Lung (tissue), 12 donors: Measurements from ENCODE around the gene LSR. TPM values are rescaled to one million over a fixed set of nuclear protein-coding genes. Genes with fewer than 3 reads are reported as not detected.

Experiments
- ATAC-seq: fragments of 200-7000 bp; cut with Tn5 transposase; one replicate; pipeline ENCODE4 v1.9.1; 2020; ENCODE audit warnings: moderate number of reproducible peaks; ENCODE audit not compliant: insufficient read depth, low FRiP score
- DNase-seq, 3 donors: peaks; one replicate each; pipeline ENCODE4 v3.0.0-alpha.2; 2013 to 2017
- H3K27ac ChIP-seq, 2 donors: one replicate each; pipeline ENCODE4 v1.5.1; 2013; ENCODE audit warnings: mild to moderate bottlenecking in 2 of 2, moderate library complexity in 2 of 2, control low read depth in 1 of 2, inconsistent platforms in 1 of 2, low read depth in 1 of 2, low read length in 1 of 2
- H3K27me3 ChIP-seq, 3 donors: one replicate each; pipeline ENCODE4 v1.5.1; 2013; ENCODE audit warnings: low read length in 2 of 3; ENCODE audit not compliant: control insufficient read depth in 3 of 3, insufficient read depth in 3 of 3
- H3K36me3 ChIP-seq, 4 donors: one replicate each; pipeline ENCODE4 v1.5.1; 2013; ENCODE audit warnings: low read length in 4 of 4, mild to moderate bottlenecking in 1 of 4, moderate library complexity in 1 of 4; ENCODE audit not compliant: control insufficient read depth in 4 of 4, insufficient read depth in 4 of 4
- H3K4me1 ChIP-seq, 5 donors: one replicate each; pipeline ENCODE4 v1.5.1; 2013; ENCODE audit warnings: low read length in 5 of 5, mild to moderate bottlenecking in 2 of 5, moderate library complexity in 1 of 5; ENCODE audit not compliant: control insufficient read depth in 5 of 5, insufficient read depth in 5 of 5
- H3K4me3 ChIP-seq: one replicate; pipeline ENCODE4 v1.5.1; 2013; ENCODE audit warnings: mild to moderate bottlenecking, control low read depth, moderate library complexity
- H3K9ac ChIP-seq, 2 donors: one replicate each; pipeline ENCODE4 v1.5.1; 2013; ENCODE audit warnings: low read length in 2 of 2, control low read depth in 1 of 2; ENCODE audit not compliant: insufficient read depth in 1 of 2
- H3K9me3 ChIP-seq, 4 donors: one replicate each; pipeline ENCODE4 v1.5.1; 2013; ENCODE audit warnings: low read length in 3 of 4, mild to moderate bottlenecking in 1 of 4, moderate library complexity in 1 of 4; ENCODE audit not compliant: control insufficient read depth in 4 of 4, insufficient read depth in 3 of 4
- WGBS, 2 donors: extraction: QIAGEN DNeasy Blood & Tissue Kit; methylation state at CpG; one replicate each; pipeline ENCODE4 v1.1.7; 2013; 5-methylcytosine and 5-hydroxymethylcytosine counted together
- polyA plus RNA-seq, 2 donors: library from polyadenylated mRNA; stranded (reverse); fragments of 200-250 nt; gene quantifications; one replicate each; pipeline ENCODE4 v1.2.1, GENCODE V29; 2013
- total RNA-seq, 2 donors: library from RNA; depleted of rRNA in 1 of 2; stranded (reverse); fragments of >200 nt in 1 of 2; gene quantifications; one replicate each; pipeline ENCODE4 v1.2.1, GENCODE V29; 2014 to 2021
- TF ChIP-seq, protein P1 (sequence below): IDR thresholded peaks from 2 replicates; pipeline ENCODE4 v1.5.1; 2012; ENCODE audit warnings: mild to moderate bottlenecking; ENCODE audit errors: control extremely low read depth, extremely low read depth
- donor health status: control.
- donor health status: control.
- donor health status: Bipolar disorder and iron deficiency.
- donor health status: healthy.
- donor health status: DM: yes; HTN: yes; CAD: no.

The LSR gene
- total and polyA plus RNA-seq, 4 donors, result 30.8 to 82.0 (median 68.7) TPM

DNA sequence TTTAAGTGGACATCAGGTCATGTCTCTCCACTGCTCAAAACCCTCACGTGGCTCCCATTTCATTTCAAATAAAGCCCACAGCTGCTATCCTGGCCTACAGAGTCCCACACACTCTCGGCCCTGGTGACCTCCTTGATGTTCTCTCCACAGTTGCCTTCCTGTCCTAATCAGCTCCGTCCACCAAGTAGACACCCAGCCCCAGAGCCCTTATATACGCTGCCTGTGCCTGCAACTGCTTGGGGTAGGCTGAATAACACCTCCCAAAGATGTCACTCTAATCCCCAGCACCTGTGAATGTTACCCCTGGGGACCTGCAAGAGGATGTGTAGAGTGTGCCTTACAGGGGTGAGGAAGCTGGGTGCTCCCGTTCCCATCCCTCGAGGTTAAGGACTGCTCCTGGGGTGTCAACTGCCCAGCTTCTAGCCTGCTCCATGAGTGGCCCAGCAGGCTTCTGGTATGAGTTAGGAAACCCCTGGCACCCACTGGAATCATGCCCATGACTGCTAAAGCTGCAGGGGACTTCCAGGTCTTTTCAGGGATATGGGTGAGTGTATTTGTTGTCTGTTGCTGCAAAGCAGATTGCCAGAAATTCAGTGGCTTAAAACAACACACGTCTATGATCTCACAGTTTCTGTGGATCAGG, 26.3 kb upstream of the LSR start:
- H3K27me3 ChIP-seq, result no peaks in the 10 kb centered on the region
- DNase-seq (no peak), ATAC-seq (no peak)
- TF ChIP-seq, protein P1, sequence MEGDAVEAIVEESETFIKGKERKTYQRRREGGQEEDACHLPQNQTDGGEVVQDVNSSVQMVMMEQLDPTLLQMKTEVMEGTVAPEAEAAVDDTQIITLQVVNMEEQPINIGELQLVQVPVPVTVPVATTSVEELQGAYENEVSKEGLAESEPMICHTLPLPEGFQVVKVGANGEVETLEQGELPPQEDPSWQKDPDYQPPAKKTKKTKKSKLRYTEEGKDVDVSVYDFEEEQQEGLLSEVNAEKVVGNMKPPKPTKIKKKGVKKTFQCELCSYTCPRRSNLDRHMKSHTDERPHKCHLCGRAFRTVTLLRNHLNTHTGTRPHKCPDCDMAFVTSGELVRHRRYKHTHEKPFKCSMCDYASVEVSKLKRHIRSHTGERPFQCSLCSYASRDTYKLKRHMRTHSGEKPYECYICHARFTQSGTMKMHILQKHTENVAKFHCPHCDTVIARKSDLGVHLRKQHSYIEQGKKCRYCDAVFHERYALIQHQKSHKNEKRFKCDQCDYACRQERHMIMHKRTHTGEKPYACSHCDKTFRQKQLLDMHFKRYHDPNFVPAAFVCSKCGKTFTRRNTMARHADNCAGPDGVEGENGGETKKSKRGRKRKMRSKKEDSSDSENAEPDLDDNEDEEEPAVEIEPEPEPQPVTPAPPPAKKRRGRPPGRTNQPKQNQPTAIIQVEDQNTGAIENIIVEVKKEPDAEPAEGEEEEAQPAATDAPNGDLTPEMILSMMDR, result no peak
- no peak overlapping the region for H3K27ac ChIP-seq
- H3K9ac ChIP-seq, result no peak overlapping the region
- H3K4me3 ChIP-seq, result no peak overlapping the region
- H3K36me3 ChIP-seq, result no peaks in the 10 kb centered on the region
- H3K9me3 ChIP-seq, result peaks cover 0 to 4% (median under 1%) of the 10 kb centered on the region in 4 donors
- H3K4me1 ChIP-seq, result peaks cover 0 to 8% (median 0%) of the 10 kb centered on the region in 5 donors
- WGBS, 2 donors, result 89 to 93% methylated on average over 7 of the region's 7 CpGs

DNA sequence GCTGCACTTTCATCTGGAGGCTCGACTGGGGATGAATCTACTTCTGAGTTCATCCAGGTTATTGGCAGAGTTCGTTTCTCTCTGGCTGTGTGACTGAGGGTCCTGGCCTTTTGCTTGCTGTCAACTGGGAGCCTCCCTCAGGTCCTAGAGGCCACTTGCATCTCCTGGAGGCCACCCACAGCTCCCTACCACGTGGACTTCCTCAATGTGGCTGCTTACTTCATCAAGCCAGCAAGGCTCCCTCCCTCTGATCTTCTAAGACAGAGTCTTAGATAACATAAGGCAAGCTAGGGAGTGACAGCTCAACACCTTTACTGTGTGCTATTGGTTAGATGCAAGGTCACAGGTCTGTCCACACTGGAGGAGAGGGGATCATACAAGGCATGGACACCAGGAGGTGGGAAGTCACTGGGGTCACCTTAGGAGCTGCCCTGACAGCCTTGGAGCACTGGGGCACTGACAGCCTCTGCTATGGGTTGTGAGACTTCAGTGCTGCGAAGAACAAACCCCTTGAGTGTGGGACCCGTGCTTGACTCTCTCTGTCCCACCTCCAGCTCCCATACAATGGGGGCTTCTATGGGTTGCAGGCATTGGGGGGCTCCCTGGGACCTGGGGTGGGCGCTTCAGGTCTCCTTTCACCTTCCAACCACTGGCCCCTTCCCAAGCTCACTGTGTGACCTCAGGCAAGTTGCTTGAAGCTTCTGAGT, 25.6 kb upstream of the LSR start:
- WGBS, 2 donors, result 64 to 68% methylated on average over 6 of the region's 6 CpGs
- TF ChIP-seq, protein P1, result no peak
- Histone ChIP-seq H3K9ac (no peak overlapping the region), H3K27me3 (no peaks in the 10 kb centered on the region), H3K9me3 (peaks cover 0 to 4% (median under 1%) of the 10 kb centered on the region in 4 donors), H3K4me3 (no peak overlapping the region), H3K36me3 (no peaks in the 10 kb centered on the region), H3K27ac (no peak overlapping the region), H3K4me1 (peaks cover 0 to 8% (median 0%) of the 10 kb centered on the region in 5 donors)
- DNase-seq (no peak), ATAC-seq (no peak)

DNA sequence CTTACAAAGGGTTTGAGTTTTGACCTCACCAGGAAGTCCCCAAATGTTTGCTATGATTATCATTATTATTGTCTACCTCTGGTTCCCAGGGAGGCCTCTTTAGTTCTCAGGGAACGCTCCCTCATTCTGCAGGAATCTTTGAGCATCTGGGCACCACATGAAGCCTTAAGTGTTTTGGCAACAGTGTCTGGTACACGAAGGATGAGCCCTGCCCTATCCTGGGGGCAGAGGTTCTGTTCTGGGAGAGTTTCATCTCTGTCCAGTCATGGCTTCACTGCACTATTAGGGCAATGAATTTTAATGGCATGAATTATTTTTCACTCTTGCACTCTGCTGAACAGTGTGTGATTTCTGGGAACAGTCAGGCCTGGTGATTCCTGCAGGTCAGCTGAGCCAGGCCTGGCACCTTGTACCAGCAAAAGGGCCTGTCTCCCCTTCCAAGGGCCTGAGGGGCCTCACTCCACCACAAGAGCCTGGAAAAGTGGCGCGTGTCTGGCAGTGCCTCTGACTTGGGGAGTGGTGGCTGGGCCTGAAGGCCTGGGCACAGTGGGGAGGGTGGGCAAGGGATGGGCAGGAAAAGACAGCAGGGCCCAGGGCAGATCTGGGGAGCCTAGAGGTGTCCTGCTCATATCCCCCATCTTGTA, 24.8 kb upstream of the LSR start:
- 76 to 80% methylated on average over 4 of the region's 4 CpGs for WGBS, 2 donors
- H3K4me3 ChIP-seq, result no peak overlapping the region
- H3K36me3 ChIP-seq, result no peaks in the 10 kb centered on the region
- DNase-seq (no peak), ATAC-seq (no peak)
- peaks cover 0 to 8% (median 0%) of the 10 kb centered on the region in 5 donors for H3K4me1 ChIP-seq
- peaks cover 0 to 3% (median under 1%) of the 10 kb centered on the region in 4 donors for H3K9me3 ChIP-seq
- H3K9ac ChIP-seq, result no peak overlapping the region
- H3K27me3 ChIP-seq, result no peaks in the 10 kb centered on the region
- TF ChIP-seq, protein P1, result no peak
- H3K27ac ChIP-seq, result peak overlapping the region in 1 of 2 donors; percentile 5
